ENCODE data around the gene ABCC1. TPM values are rescaled to one million over a fixed set of nuclear protein-coding genes. Genes with fewer than 3 reads are reported as not detected.
"Not testable (repeated sequence)": the region's sequence is repeated elsewhere in the genome, so short reads cannot be mapped to it uniquely, and the experiment has no call there.

ABCC1 gene
- total and polyA plus RNA-seq, 9 donors = 3.0 to 8.5 (median 5.7) TPM

DNA sequence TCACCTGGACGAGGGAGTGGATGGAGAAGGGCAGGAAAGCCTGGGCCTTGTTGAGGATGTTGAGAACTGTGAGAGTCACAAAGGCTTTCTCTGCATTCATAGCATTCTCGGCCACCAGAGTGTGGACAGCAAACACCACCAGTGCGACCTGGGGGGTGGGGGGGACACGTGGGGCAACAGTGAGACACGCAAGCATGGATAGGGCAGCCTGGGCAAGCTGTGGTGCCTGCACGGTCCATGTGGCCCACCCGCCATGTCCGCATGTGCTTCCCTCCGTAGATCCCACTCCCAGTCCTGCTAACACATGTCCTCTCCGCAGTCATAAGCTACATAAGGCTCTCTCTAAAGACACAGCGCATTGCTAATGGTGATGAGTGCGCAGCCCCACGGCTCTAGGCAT is 239.4 kb downstream of the ABCC1 start:
- Histone ChIP-seq H3K9me3 (replicated peaks; ENCODE audit: control insufficient read depth, low read depth, low read length) (no peaks in the 10 kb centered on the region), H3K27me3 (ENCODE audit: control insufficient read depth, insufficient read depth, low read length) (peaks cover 2% of the 10 kb centered on the region), H3K27ac (ENCODE audit: low read length) (no peak overlapping the region), H3K36me3 (ENCODE audit: control insufficient read depth, insufficient read depth, low read length) (no peaks in the 10 kb centered on the region), H3K4me1 (ENCODE audit: control insufficient read depth, insufficient read depth, low read length) (no peaks in the 10 kb centered on the region), H3K4me3 (ENCODE audit: low read length) (no peak overlapping the region)
- no peak for DNase-seq
- 88% methylated on average over 12 of the region's 13 CpGs for WGBS (ENCODE audit: insufficient coverage)

GRCh38 chr16:16189842-16190241 is 240.4 kb downstream of the ABCC1 start:
- no peak for DNase-seq
- Histone ChIP-seq H3K4me3 (ENCODE audit: low read length) (no peak overlapping the region), H3K4me1 (ENCODE audit: control insufficient read depth, insufficient read depth, low read length) (no peaks in the 10 kb centered on the region), H3K9me3 (replicated peaks; ENCODE audit: control insufficient read depth, low read depth, low read length) (no peaks in the 10 kb centered on the region), H3K27me3 (ENCODE audit: control insufficient read depth, insufficient read depth, low read length) (peaks cover 2% of the 10 kb centered on the region), H3K36me3 (ENCODE audit: control insufficient read depth, insufficient read depth, low read length) (no peaks in the 10 kb centered on the region), H3K27ac (ENCODE audit: low read length) (no peak overlapping the region)
- WGBS (ENCODE audit: insufficient coverage) = 88% methylated on average over 4 of the region's 8 CpGs

DNA sequence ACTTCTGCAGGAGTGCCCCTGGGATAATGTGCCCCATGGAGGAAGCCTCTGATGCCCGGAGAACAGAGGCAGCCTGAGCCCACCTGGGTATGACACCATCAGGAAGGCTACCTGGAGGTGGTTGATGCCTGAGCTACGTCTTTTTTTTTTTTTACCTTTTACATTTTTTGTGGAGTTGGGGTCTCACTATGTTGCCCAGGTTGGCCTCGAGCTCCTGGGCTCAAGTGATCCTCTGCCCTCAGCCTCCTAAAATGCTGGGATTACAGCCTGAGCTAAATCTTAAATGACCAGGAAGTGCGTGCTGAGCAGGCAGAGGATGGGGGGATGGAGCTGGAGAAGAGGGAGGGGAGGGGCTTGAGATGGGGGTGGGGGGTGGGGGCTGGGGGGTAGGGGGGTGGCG is 241.1 kb downstream of the ABCC1 start:
- no peaks in the 10 kb centered on the region for H3K9me3 ChIP-seq (replicated peaks; ENCODE audit: control insufficient read depth, low read depth, low read length)
- H3K4me3 ChIP-seq (ENCODE audit: low read length) = no peak overlapping the region
- H3K27me3 ChIP-seq (ENCODE audit: control insufficient read depth, insufficient read depth, low read length) = peaks cover 2% of the 10 kb centered on the region
- H3K4me1 ChIP-seq (ENCODE audit: control insufficient read depth, insufficient read depth, low read length) = no peaks in the 10 kb centered on the region
- 100% methylated on average over 1 of the region's 5 CpGs for WGBS (ENCODE audit: insufficient coverage)
- no peaks in the 10 kb centered on the region for H3K36me3 ChIP-seq (ENCODE audit: control insufficient read depth, insufficient read depth, low read length)
- no peak overlapping the region for H3K27ac ChIP-seq (ENCODE audit: low read length)
- no peak for DNase-seq

- not testable (repeated sequence) for H3K4me1 ChIP-seq (ENCODE audit: control insufficient read depth, insufficient read depth, low read length); H3K9me3 ChIP-seq (replicated peaks; ENCODE audit: control insufficient read depth, low read depth, low read length); H3K36me3 ChIP-seq (ENCODE audit: control insufficient read depth, insufficient read depth, low read length); DNase-seq; H3K27me3 ChIP-seq (ENCODE audit: control insufficient read depth, insufficient read depth, low read length); H3K27ac ChIP-seq (ENCODE audit: low read length); H3K4me3 ChIP-seq (ENCODE audit: low read length)
- WGBS (ENCODE audit: insufficient coverage) = 90% methylated on average over 8 of the region's 12 CpGs
Measured at GRCh38 chr16:16190966-16191365, 241.6 kb downstream of the ABCC1 start.

- Histone ChIP-seq H3K27me3 (ENCODE audit: control insufficient read depth, insufficient read depth, low read length) (peaks cover 2% of the 10 kb centered on the region), H3K9me3 (replicated peaks; ENCODE audit: control insufficient read depth, low read depth, low read length) (no peaks in the 10 kb centered on the region), H3K4me3 (ENCODE audit: low read length) (no peak overlapping the region), H3K27ac (ENCODE audit: low read length) (peak overlapping the region; percentile 7), H3K36me3 (ENCODE audit: control insufficient read depth, insufficient read depth, low read length) (no peaks in the 10 kb centered on the region), H3K4me1 (ENCODE audit: control insufficient read depth, insufficient read depth, low read length) (no peaks in the 10 kb centered on the region)
- DNase-seq = peak; percentile 45
- 47% methylated on average over 6 of the region's 8 CpGs for WGBS (ENCODE audit: insufficient coverage)
Measured at GRCh38 chr16:16191493-16192167, 242.2 kb downstream of the ABCC1 start.

Other genes with a start within 250 kb of the ABCC1 start
- 9.4 TPM for gene MYH11, start 92.6 kb upstream of the ABCC1 start, total RNA-seq
- gene MYH11, start 92.6 kb upstream of the ABCC1 start, polyA plus RNA-seq (ENCODE audit: insufficient read depth in 1 of 8, insufficient read length in 8 of 8, low replicate concordance in 1 of 8) = 10 to 100 TPM; 12.1 to 38.0 (median 21.1) TPM
- gene CEP20, start 61.0 kb upstream of the ABCC1 start, total RNA-seq = 27.0 TPM
- gene CEP20, start 61.0 kb upstream of the ABCC1 start, polyA plus RNA-seq (ENCODE audit: insufficient read depth in 1 of 8, insufficient read length in 8 of 8, low replicate concordance in 1 of 8) = 10 to 100 TPM; 19.3 to 27.2 (median 21.7) TPM

Measured in muscle of leg (tissue), 11 donors.